GM18520 (cell line): ENCODE measurements around the gene RECQL5.

ENCODE experiments used
- ATAC-seq: cut with Tn5 transposase; IDR thresholded peaks from one replicate; pipeline ENCODE4 v1.9.1; 2021; ENCODE audit not compliant: unreplicated experiment

The RECQL5 gene

GRCh38 chr17:75688209-75688825 is 21.4 kb upstream of the RECQL5 start:
- ATAC-seq, result no peak

GRCh38 chr17:75685499-75685898 is 18.5 kb upstream of the RECQL5 start:
- ATAC-seq, result no peak

GRCh38 chr17:75684924-75685323 is 18.0 kb upstream of the RECQL5 start:
- ATAC-seq, result no peak

GRCh38 chr17:75684249-75684648 is 17.3 kb upstream of the RECQL5 start:
- ATAC-seq, result no peak

GRCh38 chr17:75683583-75683982 is 16.6 kb upstream of the RECQL5 start:
- ATAC-seq, result no peak

- ATAC-seq, result no peak
Measured at GRCh38 chr17:75681289-75681688, 14.3 kb upstream of the RECQL5 start.

GRCh38 chr17:75680431-75680830 is 13.5 kb upstream of the RECQL5 start:
- no peak for ATAC-seq

GRCh38 chr17:75679706-75680211 is 12.8 kb upstream of the RECQL5 start:
- no peak for ATAC-seq

GRCh38 chr17:75676461-75676860 is 9.5 kb upstream of the RECQL5 start:
- ATAC-seq, result no peak

GRCh38 chr17:75673487-75673886 is 6.5 kb upstream of the RECQL5 start:
- no peak for ATAC-seq

GRCh38 chr17:75672011-75672410 is 5.1 kb upstream of the RECQL5 start:
- ATAC-seq, result no peak

GRCh38 chr17:75670868-75671267 is 3.9 kb upstream of the RECQL5 start:
- no peak for ATAC-seq

- no peak for ATAC-seq
Measured at GRCh38 chr17:75668489-75668888, 1.5 kb upstream of the RECQL5 start.

GRCh38 chr17:75667825-75668224 is 871 bp upstream of the RECQL5 start:
- no peak for ATAC-seq

GRCh38 chr17:75665981-75666380 is 973 bp downstream of the RECQL5 start:
- ATAC-seq, result no peak

GRCh38 chr17:75664099-75664549 is 2.8 kb downstream of the RECQL5 start:
- ATAC-seq, result no peak

- no peak for ATAC-seq
Measured at GRCh38 chr17:75662511-75662910, 4.4 kb downstream of the RECQL5 start.

- no peak for ATAC-seq
Measured at GRCh38 chr17:75661531-75661930, 5.4 kb downstream of the RECQL5 start.

- no peak for ATAC-seq
Measured at GRCh38 chr17:75658237-75658636, 8.7 kb downstream of the RECQL5 start.

- no peak for ATAC-seq
Measured at GRCh38 chr17:75654176-75654575, 12.8 kb downstream of the RECQL5 start.

- no peak for ATAC-seq
Measured at GRCh38 chr17:75652934-75653549, 13.9 kb downstream of the RECQL5 start.

GRCh38 chr17:75652341-75652740 is 14.6 kb downstream of the RECQL5 start:
- ATAC-seq, result no peak

GRCh38 chr17:75650874-75651273 is 16.1 kb downstream of the RECQL5 start:
- no peak for ATAC-seq
